Bronchial epithelial cell (primary cell): ENCODE results near the gene IRAK3. TPM values are rescaled to one million over a fixed set of nuclear protein-coding genes. Genes with fewer than 3 reads are reported as not detected.
A peak's percentile ranks its signal among the peaks of the same experiment; 100 is the strongest.

Experiments used
- DNase-seq: peaks from one replicate; pipeline ENCODE4 v3.0.0-alpha.2; 2010; ENCODE audit warnings: low read depth
- FAIRE-seq: peaks from 2 replicates; lab custom pipeline; 2011; peaks lifted over from hg19 to GRCh38; lab: Jason Lieb, UNC
- H3K27me3 ChIP-seq: 2 replicates; pipeline ENCODE4 v1.5.1; 2011; ENCODE audit warnings: low read length; ENCODE audit not compliant: control insufficient read depth, insufficient read depth
- H3K36me3 ChIP-seq: 2 replicates; pipeline ENCODE4 v1.5.1; 2011; ENCODE audit warnings: low read length; ENCODE audit not compliant: control insufficient read depth, insufficient read depth
- H3K4me3 ChIP-seq: 2 replicates; pipeline ENCODE4 v1.5.1; 2011; ENCODE audit warnings: mild to moderate bottlenecking, low read depth, low read length, control low read depth
- CTCF ChIP-seq: IDR thresholded peaks from 2 replicates; pipeline ENCODE4 v1.5.1; 2011; ENCODE audit warnings: mild to moderate bottlenecking, moderate library complexity, low read length, control low read depth, inconsistent platforms; ENCODE audit not compliant: insufficient read depth, severe bottlenecking
- total RNA-seq: library from RNA; depleted of rRNA; stranded (reverse); fragments of >200 nt; gene quantifications from 2 replicates; pipeline ENCODE4 v1.2.1, GENCODE V29; 2014

The IRAK3 gene
- total RNA-seq, 1 donor from 2014 or later, result 1.6 TPM

GRCh38 chr12:66289485-66289884 is 100.5 kb downstream of the IRAK3 start:
- no peak for DNase-seq
- H3K27me3 ChIP-seq, result no peaks in the 10 kb centered on the region
- no peaks in the 10 kb centered on the region for H3K36me3 ChIP-seq
- no peak overlapping the region for H3K4me3 ChIP-seq
- no peak for TF ChIP-seq CTCF
- FAIRE-seq, result no peak

- FAIRE-seq, result no peak
- no peak for TF ChIP-seq CTCF
- H3K36me3 ChIP-seq, result no peaks in the 10 kb centered on the region
- H3K27me3 ChIP-seq, result no peaks in the 10 kb centered on the region
- peak; percentile 37 for DNase-seq
- H3K4me3 ChIP-seq, result no peak overlapping the region
These were observed 101.7 kb downstream of the IRAK3 start for GRCh38 chr12:66290716-66291200.

- FAIRE-seq (no peak), DNase-seq (peak; percentile 44)
- H3K36me3 ChIP-seq, result no peaks in the 10 kb centered on the region
- no peak overlapping the region for H3K4me3 ChIP-seq
- H3K27me3 ChIP-seq, result no peaks in the 10 kb centered on the region
- TF ChIP-seq CTCF, result no peak
These were observed 107.2 kb downstream of the IRAK3 start for GRCh38 chr12:66296176-66296683.

- no peaks in the 10 kb centered on the region for H3K27me3 ChIP-seq
- no peaks in the 10 kb centered on the region for H3K36me3 ChIP-seq
- TF ChIP-seq CTCF, result no peak
- FAIRE-seq (no peak), DNase-seq (no peak)
- H3K4me3 ChIP-seq, result no peak overlapping the region
These were observed 108.1 kb downstream of the IRAK3 start for GRCh38 chr12:66297080-66297479.

- DNase-seq (no peak), FAIRE-seq (no peak)
- H3K27me3 ChIP-seq, result no peaks in the 10 kb centered on the region
- no peak for TF ChIP-seq CTCF
- H3K4me3 ChIP-seq, result no peak overlapping the region
- H3K36me3 ChIP-seq, result no peaks in the 10 kb centered on the region
These were observed 108.9 kb downstream of the IRAK3 start for GRCh38 chr12:66297923-66298322.
